Large intestine (tissue), 3 donors: Measurements from ENCODE around the gene WDR20. TPM values are rescaled to one million over a fixed set of nuclear protein-coding genes. Genes with fewer than 3 reads are reported as not detected.
"Not testable (repeated sequence)": the region's sequence is repeated elsewhere in the genome, so short reads cannot be mapped to it uniquely, and the experiment has no call there.

Experiments
- DNase-seq, 2 donors: peaks; one replicate each; pipeline versions ENCODE4 v3.0.0 to v3.0.0-alpha.2; 2013
- H3K27ac ChIP-seq: one replicate; pipeline ENCODE4 v1.5.1; 2013; ENCODE audit warnings: low read length
- H3K27me3 ChIP-seq: 2 replicates; pipeline ENCODE4 v1.6.1; 2013; ENCODE audit warnings: low read length; ENCODE audit not compliant: control insufficient read depth, insufficient read depth
- H3K36me3 ChIP-seq: 2 replicates; pipeline ENCODE4 v1.6.1; 2013; ENCODE audit warnings: low read length; ENCODE audit not compliant: control insufficient read depth, insufficient read depth
- H3K4me1 ChIP-seq: one replicate; pipeline ENCODE4 v1.6.1; 2013; ENCODE audit warnings: low read length; ENCODE audit not compliant: control insufficient read depth, insufficient read depth
- H3K4me3 ChIP-seq: one replicate; pipeline ENCODE4 v1.5.1; 2013; ENCODE audit warnings: low read length
- H3K9me3 ChIP-seq: one replicate; pipeline ENCODE4 v1.6.1; 2013; ENCODE audit warnings: mild to moderate bottlenecking, low read depth, low read length, moderate library complexity; ENCODE audit not compliant: control insufficient read depth
- WGBS: methylation state at CpG from one replicate; pipeline ENCODE4 v1.1.5; 2013; ENCODE audit warnings: low lambda C conversion rate; ENCODE audit not compliant: insufficient coverage; 5-methylcytosine and 5-hydroxymethylcytosine counted together
- polyA plus RNA-seq: library from polyadenylated mRNA; unstranded; fragments of 120-200 nt; gene quantifications from one replicate; pipeline ENCODE4 v1.2.1, GENCODE V29; 2013

WDR20 gene
- polyA plus RNA-seq, 1 donor = 27.1 TPM

DNA sequence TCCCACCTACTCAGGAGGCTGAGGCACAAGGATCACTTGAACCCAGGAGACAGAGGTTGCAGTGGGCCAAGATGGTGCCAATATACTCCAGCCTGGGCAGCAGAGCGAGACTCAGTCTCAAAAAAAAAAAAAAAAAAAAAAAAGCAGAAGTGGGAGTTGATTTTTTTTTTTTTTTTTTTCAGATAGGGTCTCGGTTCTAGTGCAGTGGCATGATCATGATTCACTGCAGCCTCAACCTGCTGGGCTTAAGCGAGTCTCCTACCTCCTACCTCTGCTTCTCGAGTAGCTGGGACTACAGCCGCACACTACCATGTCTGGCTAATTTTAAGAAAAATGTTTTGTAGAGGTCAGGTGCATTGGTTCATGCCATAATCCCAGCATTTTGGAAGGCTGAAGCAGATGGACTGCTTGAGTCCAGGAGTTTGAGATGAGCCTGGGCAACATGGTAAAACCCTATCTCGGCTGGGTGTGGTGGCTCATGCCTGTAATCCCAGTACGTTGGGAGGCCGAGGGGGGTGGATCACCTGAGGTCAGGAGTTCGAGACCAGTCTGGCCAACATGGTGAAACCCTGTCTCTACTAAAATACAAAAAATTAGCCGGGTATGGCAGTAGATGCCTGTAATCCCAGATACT lies 36.5 kb upstream of the WDR20 start:
- Histone ChIP-seq H3K27me3 (no peaks in the 10 kb centered on the region), H3K9me3 (no peaks in the 10 kb centered on the region), H3K27ac (no peak overlapping the region), H3K4me1 (no peaks in the 10 kb centered on the region), H3K4me3 (no peak overlapping the region), H3K36me3 (no peaks in the 10 kb centered on the region)
- WGBS = no CpG with 5 or more reads among the region's 10 CpGs
- no peak for DNase-seq

DNA sequence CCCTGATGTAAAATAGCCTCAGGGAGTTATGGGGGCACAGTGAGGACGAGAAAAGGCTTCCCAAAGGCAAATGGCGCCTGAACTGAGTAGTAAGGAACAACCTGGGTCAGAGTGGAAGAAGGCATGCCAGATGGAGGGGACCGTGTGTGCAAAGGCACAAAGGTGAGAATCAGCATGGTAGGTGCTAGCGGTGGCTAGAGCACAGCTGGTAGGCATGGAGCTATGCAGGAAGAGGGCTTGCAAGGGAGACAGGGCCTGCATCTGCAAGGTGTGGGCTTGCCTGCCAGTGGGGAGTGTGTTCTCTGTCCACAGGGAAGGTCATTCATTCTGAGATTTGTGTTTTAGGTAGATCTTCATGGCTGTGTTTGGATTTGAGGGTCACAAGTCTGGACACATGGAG lies 34.3 kb upstream of the WDR20 start:
- no peak overlapping the region for H3K4me3 ChIP-seq
- no CpG with 5 or more reads among the region's 4 CpGs for whole genome bisulfite sequencing
- H3K27ac ChIP-seq = no peak overlapping the region
- H3K36me3 ChIP-seq = no peaks in the 10 kb centered on the region
- no peak for DNase-seq
- H3K9me3 ChIP-seq = no peaks in the 10 kb centered on the region
- no peaks in the 10 kb centered on the region for H3K4me1 ChIP-seq
- no peaks in the 10 kb centered on the region for H3K27me3 ChIP-seq

DNA sequence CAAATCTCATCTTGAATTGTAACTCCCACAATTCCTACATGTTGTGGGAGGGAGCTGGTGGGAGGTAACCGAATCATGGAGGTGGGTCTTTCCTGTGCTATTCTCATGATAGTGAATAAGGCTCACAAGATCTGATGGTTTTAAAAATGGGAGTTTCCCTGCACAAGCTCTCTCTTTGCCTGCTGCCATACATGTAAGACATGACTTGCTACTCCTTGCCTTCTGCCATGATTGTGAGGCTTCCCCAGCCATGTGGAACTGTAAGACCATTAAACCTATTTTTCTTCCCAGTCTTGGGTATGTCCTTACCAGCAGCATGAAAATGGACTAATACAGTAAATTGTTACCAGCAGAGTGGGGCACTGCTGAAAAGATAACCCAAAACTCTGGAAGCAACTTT lies 30.4 kb upstream of the WDR20 start:
- not testable (repeated sequence) for H3K4me3 ChIP-seq, H3K4me1 ChIP-seq, H3K36me3 ChIP-seq, H3K27me3 ChIP-seq, H3K27ac ChIP-seq, H3K9me3 ChIP-seq, DNase-seq
- WGBS = no CpG with 5 or more reads among the region's 1 CpG

GRCh38 chr14:102111101-102111500 lies 28.6 kb upstream of the WDR20 start:
- Histone ChIP-seq H3K9me3 (peaks cover 4% of the 10 kb centered on the region), H3K27me3 (no peaks in the 10 kb centered on the region), H3K27ac (no peak overlapping the region), H3K4me1 (no peaks in the 10 kb centered on the region), H3K4me3 (no peak overlapping the region), H3K36me3 (no peaks in the 10 kb centered on the region)
- no peak for DNase-seq
- no CpG with 5 or more reads among the region's 3 CpGs for WGBS

- Histone ChIP-seq H3K27ac (no peak overlapping the region), H3K36me3 (no peaks in the 10 kb centered on the region), H3K27me3 (no peaks in the 10 kb centered on the region), H3K9me3 (peaks cover 13% of the 10 kb centered on the region), H3K4me1 (no peaks in the 10 kb centered on the region), H3K4me3 (no peak overlapping the region)
- no CpG with 5 or more reads among the region's 13 CpGs for WGBS
- no peak for DNase-seq
These were observed 23.1 kb upstream of the WDR20 start for GRCh38 chr14:102116361-102117180.

- Histone ChIP-seq H3K27me3 (no peaks in the 10 kb centered on the region), H3K4me1 (no peaks in the 10 kb centered on the region), H3K36me3 (no peaks in the 10 kb centered on the region), H3K9me3 (peaks cover 13% of the 10 kb centered on the region), H3K4me3 (no peak overlapping the region), H3K27ac (no peak overlapping the region)
- no peak for DNase-seq
- no CpG with 5 or more reads among the region's 3 CpGs for WGBS
These were observed 21.8 kb upstream of the WDR20 start for GRCh38 chr14:102117852-102118251.

DNA sequence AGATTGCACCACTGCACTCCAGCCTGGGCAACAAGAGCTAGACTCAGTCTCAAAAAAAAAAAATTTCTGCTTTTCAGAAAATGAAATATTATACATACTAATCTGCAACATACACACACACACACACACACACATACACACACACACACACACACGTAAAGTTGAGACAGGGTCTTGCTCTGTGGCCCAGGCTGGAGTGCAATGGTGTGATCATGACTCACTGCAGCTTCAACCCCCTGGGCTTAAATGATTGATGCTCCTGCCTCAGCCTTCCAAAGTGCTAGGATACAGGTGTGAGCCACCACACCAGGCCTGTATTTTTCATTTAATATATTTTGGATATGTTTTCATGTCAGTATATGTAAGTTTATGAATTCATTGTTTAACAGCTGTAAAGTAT lies 18.8 kb upstream of the WDR20 start:
- WGBS = no CpG with 5 or more reads among the region's 1 CpG
- H3K9me3 ChIP-seq = peaks cover 13% of the 10 kb centered on the region
- H3K27me3 ChIP-seq = no peaks in the 10 kb centered on the region
- no peak for DNase-seq
- H3K4me3 ChIP-seq = no peak overlapping the region
- H3K4me1 ChIP-seq = peaks cover 8% of the 10 kb centered on the region
- no peak overlapping the region for H3K27ac ChIP-seq
- H3K36me3 ChIP-seq = no peaks in the 10 kb centered on the region

GRCh38 chr14:102121567-102121966 lies 18.1 kb upstream of the WDR20 start:
- 100% methylated on average over 1 of the region's 1 CpG for WGBS
- Histone ChIP-seq H3K4me1 (peaks cover 15% of the 10 kb centered on the region), H3K27ac (no peak overlapping the region), H3K9me3 (peaks cover 13% of the 10 kb centered on the region), H3K36me3 (no peaks in the 10 kb centered on the region), H3K27me3 (no peaks in the 10 kb centered on the region), H3K4me3 (no peak overlapping the region)
- DNase-seq = no peak

GRCh38 chr14:102124419-102124818 lies 15.3 kb upstream of the WDR20 start:
- DNase-seq = no peak
- no peaks in the 10 kb centered on the region for H3K27me3 ChIP-seq
- H3K27ac ChIP-seq = no peak overlapping the region

DNA sequence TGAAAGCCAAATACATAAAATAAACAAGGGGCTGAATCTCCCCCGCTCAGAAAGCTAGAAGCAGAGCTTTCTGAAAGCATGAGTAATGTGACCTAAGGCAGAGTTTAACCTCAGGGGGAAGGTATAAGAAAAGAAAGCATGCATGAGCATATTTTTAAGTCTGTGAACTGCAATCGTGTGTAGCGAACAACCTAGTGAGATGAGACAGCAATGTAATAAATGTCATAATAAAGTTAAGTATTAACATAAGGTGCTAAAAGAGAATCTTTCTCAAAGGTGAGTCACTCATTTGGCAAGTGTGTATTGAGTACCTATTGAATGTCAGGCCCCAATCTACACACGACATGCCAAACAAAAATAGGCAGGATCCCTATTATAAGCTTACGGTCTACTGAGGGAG lies 14.2 kb upstream of the WDR20 start:
- Histone ChIP-seq H3K36me3 (no peaks in the 10 kb centered on the region), H3K27me3 (no peaks in the 10 kb centered on the region), H3K4me3 (no peak overlapping the region), H3K27ac (peak overlapping the region; percentile 66), H3K4me1 (peaks cover 22% of the 10 kb centered on the region), H3K9me3 (no peaks in the 10 kb centered on the region)
- peak; percentile 61 to 85 for DNase-seq
- no CpG with 5 or more reads among the region's 5 CpGs for WGBS

More at GRCh38 chr14:102124419-102124818, 15.3 kb upstream of the WDR20 start:
- no peaks in the 10 kb centered on the region for H3K36me3 ChIP-seq
- peaks cover 22% of the 10 kb centered on the region for H3K4me1 ChIP-seq
- no peaks in the 10 kb centered on the region for H3K9me3 ChIP-seq
- H3K4me3 ChIP-seq = no peak overlapping the region
